Measurements from ENCODE around the gene MESP2.

- TF ChIP-seq CTCF (IDR thresholded peaks at IDR 0.05; ENCODE audit: low read depth, low read length, missing input control), result no peak
- no peak for TF ChIP-seq SP1 (IDR thresholded peaks at IDR 0.05)
- TF ChIP-seq MAX (IDR thresholded peaks at IDR 0.05), result no peak
- no peak for TF ChIP-seq GABPA (IDR thresholded peaks at IDR 0.05 in 1 of 2, conservative IDR thresholded peaks at IDR 0.05 in 1 of 2)
- TF ChIP-seq TAF1 (conservative IDR thresholded peaks at IDR 0.05), result no peak
- no peak for TF ChIP-seq RAD21 (IDR thresholded peaks at IDR 0.05)
- peak in 1 of 2 donors; percentile 26 for TF ChIP-seq RXRA (IDR thresholded peaks at IDR 0.05)
- no peak for TF ChIP-seq YY1 (IDR thresholded peaks at IDR 0.05)
- no peak for TF ChIP-seq EGR1 (IDR thresholded peaks at IDR 0.05; ENCODE audit: low read depth in 2 of 2)
- no peak for TF ChIP-seq ATF3 (IDR thresholded peaks at IDR 0.05)
- TF ChIP-seq REST (IDR thresholded peaks at IDR 0.05), result no peak
These were observed 14.9 kb upstream of the MESP2 start for GRCh38 chr15:89761009-89761831.

Data from liver (tissue), 3 donors.